T-helper 9 cell (primary cell): ENCODE results near the gene WWOX.

Experiments used
- DNase-seq: peaks from one replicate; pipeline ENCODE4 v3.0.0-alpha.2; 2020

Gene WWOX

DNA sequence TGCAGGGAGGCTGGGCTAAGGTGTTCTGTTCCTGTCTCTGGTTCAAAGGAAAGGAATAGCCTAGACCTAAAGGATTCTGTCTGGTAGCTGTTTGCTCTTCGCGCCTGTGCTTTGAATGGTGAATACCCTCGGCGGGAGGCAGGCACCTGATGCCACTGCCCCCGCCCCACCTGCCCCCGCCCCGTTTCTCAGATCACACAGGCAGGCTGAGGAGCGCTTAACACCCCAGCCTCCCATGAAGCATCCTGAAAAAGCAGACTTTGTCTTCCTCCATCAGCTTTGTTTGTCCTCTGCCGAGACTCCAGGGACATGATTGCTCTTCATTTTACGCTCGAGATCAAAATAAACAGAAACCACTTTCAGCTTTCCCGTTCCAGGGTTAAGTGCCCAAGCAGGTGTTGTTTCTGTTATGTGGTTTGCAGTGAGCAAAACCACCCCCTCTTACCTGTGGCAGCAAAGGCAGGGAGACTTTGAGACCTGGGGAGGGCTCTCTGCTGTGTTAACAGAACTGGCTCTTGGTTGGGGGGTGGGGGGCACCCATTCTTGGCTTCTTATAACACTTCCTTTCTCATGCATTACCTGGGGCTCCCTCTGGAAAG, 452.1 kb downstream of the WWOX start:
- DNase-seq: no peak

- DNase-seq: no peak
Observed at GRCh38 chr16:78552106-78552675, 452.7 kb downstream of the WWOX start.

GRCh38 chr16:78552716-78553115, 453.3 kb downstream of the WWOX start:
- no peak for DNase-seq

GRCh38 chr16:78553268-78554039, 454.0 kb downstream of the WWOX start:
- no peak for DNase-seq

DNA sequence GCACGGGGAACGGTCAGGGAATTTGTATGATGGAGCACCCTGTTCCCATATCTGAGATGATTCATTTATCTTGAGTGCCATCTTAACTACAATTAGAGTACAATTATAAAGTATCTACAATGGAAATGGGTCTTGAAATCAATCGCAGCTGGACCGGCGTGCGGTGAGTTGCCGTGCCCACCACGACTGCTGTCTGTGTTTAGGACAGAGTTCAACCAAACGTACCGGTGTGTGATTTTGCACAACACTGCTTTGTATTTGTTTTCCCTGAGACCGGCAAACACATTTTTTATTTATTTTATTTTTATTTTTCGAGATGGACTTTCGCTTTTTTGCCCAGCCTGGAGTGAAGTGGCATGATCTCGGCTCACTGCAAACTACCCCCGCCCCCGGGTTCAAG, 457.0 kb downstream of the WWOX start:
- DNase-seq: no peak

DNA sequence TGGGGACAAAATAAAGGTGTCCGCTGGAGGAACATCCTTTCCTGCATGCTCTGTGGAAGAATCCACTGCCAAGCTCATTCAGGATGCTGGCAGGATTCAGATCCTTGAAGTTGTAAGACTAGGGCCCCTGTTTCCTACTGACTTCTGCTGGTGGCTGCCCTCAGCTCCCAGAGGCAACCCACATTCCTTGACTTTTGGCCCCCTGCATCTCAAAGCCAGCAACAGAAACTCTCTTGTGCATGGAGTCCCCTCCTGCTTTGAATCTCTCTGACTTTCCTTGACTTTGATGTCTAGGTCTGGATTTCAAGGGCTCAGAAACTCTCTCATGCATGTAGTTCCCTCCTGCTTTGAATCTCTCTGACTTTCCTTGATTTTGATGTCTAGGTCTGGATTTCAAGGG, 461.5 kb downstream of the WWOX start:
- no peak for DNase-seq

DNA sequence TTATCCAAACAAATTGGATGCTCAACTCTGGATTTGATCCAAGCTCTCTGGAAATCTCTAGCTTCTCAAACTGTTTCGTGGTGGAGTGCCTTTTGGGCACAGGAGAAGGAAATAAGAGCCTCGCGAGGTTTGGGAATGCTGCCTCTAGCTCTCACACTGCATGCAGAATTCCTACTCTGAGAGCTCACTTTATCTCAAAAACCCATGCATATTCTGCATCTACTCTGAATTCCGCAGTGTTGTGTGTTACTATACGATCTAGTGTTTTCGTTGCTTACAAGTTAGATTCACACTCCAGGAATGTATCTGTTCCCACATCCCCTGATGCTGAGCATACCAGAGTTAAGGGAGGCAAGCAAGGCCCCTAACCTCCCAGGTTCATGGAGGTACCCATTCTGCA, 462.7 kb downstream of the WWOX start:
- DNase-seq: no peak

DNA sequence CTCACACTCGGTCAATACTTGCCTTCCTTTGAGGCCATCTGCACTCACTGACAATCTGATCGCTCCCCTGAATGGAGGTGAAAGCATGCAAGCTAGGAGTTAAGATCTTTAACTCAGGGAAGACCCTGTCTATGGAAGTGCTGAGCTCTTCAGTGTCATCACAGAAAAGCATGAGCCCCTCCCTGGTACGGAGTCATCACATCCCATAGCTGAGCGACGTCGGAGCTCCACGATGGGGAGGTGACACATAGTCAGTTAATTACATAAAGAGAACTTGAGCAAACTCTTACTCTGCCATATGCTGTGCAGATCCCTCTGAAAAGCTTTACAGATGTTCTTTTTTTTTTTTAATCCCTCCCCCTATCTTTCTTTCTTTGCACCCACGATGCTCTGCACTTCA, 463.2 kb downstream of the WWOX start:
- no peak for DNase-seq

- DNase-seq: no peak
Observed at GRCh38 chr16:78563905-78564304, 464.5 kb downstream of the WWOX start.

DNA sequence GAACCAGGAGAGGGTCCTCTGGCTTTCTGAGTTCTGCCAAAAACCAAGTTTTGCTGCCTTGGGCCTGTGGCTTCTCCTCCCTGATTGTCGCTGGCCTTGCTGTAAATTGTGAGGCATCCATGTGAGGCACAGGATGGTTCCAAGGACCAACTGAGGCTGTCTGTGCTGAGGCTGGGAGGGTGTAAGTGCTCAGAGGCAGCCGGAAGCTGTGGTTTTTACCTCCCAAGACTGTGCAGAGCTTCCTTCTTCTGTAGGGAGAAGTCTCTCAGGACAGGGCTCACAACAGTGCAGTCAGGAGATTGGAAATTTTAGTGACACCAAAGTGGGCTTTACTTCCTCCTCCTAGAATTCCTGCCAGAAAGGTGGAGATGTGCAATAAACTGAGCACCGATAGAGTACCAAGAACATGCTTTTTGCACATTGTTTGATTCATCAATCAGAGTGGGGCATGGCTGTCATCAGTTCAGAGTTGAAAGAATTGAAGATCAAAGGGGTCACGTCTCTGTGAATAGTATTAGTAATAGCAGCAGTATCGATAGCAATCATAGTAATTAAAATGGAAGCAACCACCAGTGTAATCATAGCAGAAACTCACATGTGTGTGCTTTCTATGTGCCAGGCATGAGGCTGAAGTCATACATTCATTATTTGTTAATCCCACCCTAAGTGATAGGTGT, 467.1 kb downstream of the WWOX start:
- no peak for DNase-seq

- DNase-seq: no peak
Observed at GRCh38 chr16:78570399-78571141, 471.1 kb downstream of the WWOX start.

GRCh38 chr16:78571434-78571833, 472.0 kb downstream of the WWOX start:
- no peak for DNase-seq

GRCh38 chr16:78571898-78572358, 472.5 kb downstream of the WWOX start:
- no peak for DNase-seq

GRCh38 chr16:78574571-78574970, 475.1 kb downstream of the WWOX start:
- DNase-seq: no peak

DNA sequence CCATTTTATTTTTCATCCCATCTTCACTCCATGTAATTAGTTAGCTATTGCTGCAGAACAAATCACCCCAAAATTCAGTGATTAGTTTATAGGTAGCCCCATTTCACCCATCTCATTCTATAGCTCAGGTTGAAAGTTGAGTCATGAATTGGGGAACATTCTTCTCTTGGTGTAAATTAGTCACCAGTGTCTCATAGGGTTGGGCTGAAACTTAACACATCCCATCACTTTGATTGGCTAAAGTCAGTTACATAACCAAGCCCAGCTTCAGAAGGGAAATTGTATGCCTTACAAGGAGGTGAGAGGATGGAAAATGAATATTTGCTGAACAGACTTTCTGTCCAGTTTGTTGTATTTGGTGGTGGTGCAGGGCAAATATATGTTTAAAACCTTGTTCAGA, 477.5 kb downstream of the WWOX start:
- no peak for DNase-seq

GRCh38 chr16:78577630-78578029, 478.2 kb downstream of the WWOX start:
- DNase-seq: no peak

- DNase-seq: no peak
Observed at GRCh38 chr16:78579020-78579419, 479.6 kb downstream of the WWOX start.

DNA sequence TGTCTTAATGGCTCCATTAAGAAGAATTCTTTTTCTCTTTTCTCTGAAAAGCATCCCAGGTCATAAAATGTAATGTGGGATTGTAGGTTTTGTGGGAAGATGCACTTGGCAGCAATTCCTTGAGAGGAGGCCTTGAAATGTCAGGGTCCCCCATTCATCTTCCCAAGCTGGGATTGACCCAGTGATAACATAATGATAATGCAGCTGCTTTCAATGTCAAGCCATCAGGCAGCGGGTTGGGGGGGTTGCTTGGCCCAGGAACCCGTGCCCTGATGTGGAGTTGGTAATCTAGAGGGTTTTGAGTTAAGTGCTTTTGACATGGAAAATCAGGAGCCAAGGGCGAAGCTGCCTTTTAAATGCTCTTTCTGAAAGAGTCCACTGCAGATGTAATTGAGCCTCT, 484.0 kb downstream of the WWOX start:
- DNase-seq: no peak

GRCh38 chr16:78584213-78584860, 484.9 kb downstream of the WWOX start:
- no peak for DNase-seq

GRCh38 chr16:78584991-78585390, 485.5 kb downstream of the WWOX start:
- DNase-seq: no peak

DNA sequence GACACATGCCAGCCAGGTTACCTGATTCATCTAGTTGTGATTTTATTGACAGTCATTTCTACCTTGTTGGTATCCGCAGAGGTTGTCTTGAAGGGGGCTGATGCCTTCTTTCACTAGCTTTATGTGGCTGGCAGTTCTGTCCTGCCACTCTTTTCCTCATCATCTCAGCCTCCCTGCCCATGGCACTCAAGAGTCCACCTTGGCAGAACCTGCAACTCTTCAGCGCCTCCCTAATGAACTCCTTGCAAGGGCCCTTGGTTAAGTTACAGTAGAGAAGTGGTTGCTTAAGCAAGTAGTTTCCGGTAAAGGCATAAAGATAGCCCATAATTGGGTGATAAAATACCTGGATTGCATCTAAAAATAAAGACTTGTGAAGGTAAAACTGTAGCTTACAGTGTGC, 489.9 kb downstream of the WWOX start:
- no peak for DNase-seq

- DNase-seq: no peak
Observed at GRCh38 chr16:78591682-78592103, 492.2 kb downstream of the WWOX start.
